ENCODE data around the gene NPTX2. TPM values are rescaled to one million over a fixed set of nuclear protein-coding genes. Genes with fewer than 3 reads are reported as not detected.

The NPTX2 gene
- total RNA-seq, 1 donor from 2014 or later: 0.43 TPM

GRCh38 chr7:98646465-98646864 is 29.4 kb downstream of the NPTX2 start:
- DNase-seq (ENCODE audit: low spot score): no peak
- intact Hi-C loops (cut with DNase I): no loop called here

GRCh38 chr7:98647326-98647725 is 30.2 kb downstream of the NPTX2 start:
- intact Hi-C loops (cut with DNase I): no loop called here
- DNase-seq (ENCODE audit: low spot score): no peak

GRCh38 chr7:98651760-98652159 is 34.7 kb downstream of the NPTX2 start:
- intact Hi-C loops (cut with DNase I): no loop called here
- no peak for DNase-seq (ENCODE audit: low spot score)

- no peak for DNase-seq (ENCODE audit: low spot score)
Measured at GRCh38 chr7:98653601-98654310, 36.7 kb downstream of the NPTX2 start.

GRCh38 chr7:98654524-98655272 is 37.6 kb downstream of the NPTX2 start:
- DNase-seq (ENCODE audit: low spot score): no peak
- intact Hi-C loops (cut with DNase I): no loop called here

More at GRCh38 chr7:98653601-98654310, 36.7 kb downstream of the NPTX2 start:
- intact Hi-C loops (cut with DNase I): no loop called here

- no peak for DNase-seq (ENCODE audit: low spot score)
- intact Hi-C loops (cut with DNase I): no loop called here
Measured at GRCh38 chr7:98655611-98656010, 38.5 kb downstream of the NPTX2 start.

- DNase-seq (ENCODE audit: low spot score): no peak
- intact Hi-C loops (cut with DNase I): no loop called here
Measured at GRCh38 chr7:98656899-98657298, 39.8 kb downstream of the NPTX2 start.

GRCh38 chr7:98657736-98658135 is 40.7 kb downstream of the NPTX2 start:
- no peak for DNase-seq (ENCODE audit: low spot score)
- intact Hi-C loops (cut with DNase I): no loop called here

- intact Hi-C loops (cut with DNase I): no loop called here
- DNase-seq (ENCODE audit: low spot score): no peak
Measured at GRCh38 chr7:98659756-98660155, 42.7 kb downstream of the NPTX2 start.

GRCh38 chr7:98661607-98662006 is 44.5 kb downstream of the NPTX2 start:
- DNase-seq (ENCODE audit: low spot score): no peak
- intact Hi-C loops (cut with DNase I): no loop called here

GRCh38 chr7:98662289-98662688 is 45.2 kb downstream of the NPTX2 start:
- no peak for DNase-seq (ENCODE audit: low spot score)
- intact Hi-C loops (cut with DNase I): no loop called here

GRCh38 chr7:98664882-98665281 is 47.8 kb downstream of the NPTX2 start:
- intact Hi-C loops (cut with DNase I): no loop called here
- DNase-seq (ENCODE audit: low spot score): no peak

- no peak for DNase-seq (ENCODE audit: low spot score)
- intact Hi-C loops (cut with DNase I): no loop called here
Measured at GRCh38 chr7:98668255-98668654, 51.2 kb downstream of the NPTX2 start.

GRCh38 chr7:98669329-98670000 is 52.4 kb downstream of the NPTX2 start:
- intact Hi-C loops (cut with DNase I): no loop called here
- DNase-seq (ENCODE audit: low spot score): no peak

- DNase-seq (ENCODE audit: low spot score): no peak
- intact Hi-C loops (cut with DNase I): no loop called here
Measured at GRCh38 chr7:98670186-98670585, 53.1 kb downstream of the NPTX2 start.

- no peak for DNase-seq (ENCODE audit: low spot score)
- intact Hi-C loops (cut with DNase I): no loop called here
Measured at GRCh38 chr7:98671733-98672331, 54.7 kb downstream of the NPTX2 start.

GRCh38 chr7:98674461-98674860 is 57.4 kb downstream of the NPTX2 start:
- DNase-seq (ENCODE audit: low spot score): no peak
- intact Hi-C loops (cut with DNase I): no loop called here

GRCh38 chr7:98674881-98675280 is 57.8 kb downstream of the NPTX2 start:
- intact Hi-C loops (cut with DNase I): no loop called here

GRCh38 chr7:98678215-98678614 is 61.1 kb downstream of the NPTX2 start:
- DNase-seq (ENCODE audit: low spot score): no peak
- intact Hi-C loops (cut with DNase I): no loop called here

More at GRCh38 chr7:98674881-98675280, 57.8 kb downstream of the NPTX2 start:
- no peak for DNase-seq (ENCODE audit: low spot score)

Data from cardiac septum (tissue), 1 donor.